ENCODE results near the gene TEPSIN. TPM values are rescaled to one million over a fixed set of nuclear protein-coding genes. Genes with fewer than 3 reads are reported as not detected.

The TEPSIN gene
- total and polyA plus RNA-seq, 12 donors = 3.1 to 144 (median 40.6) TPM

GRCh38 chr17:81194941-81195901 is 43.6 kb downstream of the TEPSIN start:
- no peak for DNase-seq
- no peaks in the 10 kb centered on the region for H3K4me1 ChIP-seq (replicated peaks in 1 of 2)
- no peak overlapping the region for H3K4me3 ChIP-seq
- H3K36me3 ChIP-seq (replicated peaks in 1 of 2) = no peaks in the 10 kb centered on the region
- TF ChIP-seq, protein P1, sequence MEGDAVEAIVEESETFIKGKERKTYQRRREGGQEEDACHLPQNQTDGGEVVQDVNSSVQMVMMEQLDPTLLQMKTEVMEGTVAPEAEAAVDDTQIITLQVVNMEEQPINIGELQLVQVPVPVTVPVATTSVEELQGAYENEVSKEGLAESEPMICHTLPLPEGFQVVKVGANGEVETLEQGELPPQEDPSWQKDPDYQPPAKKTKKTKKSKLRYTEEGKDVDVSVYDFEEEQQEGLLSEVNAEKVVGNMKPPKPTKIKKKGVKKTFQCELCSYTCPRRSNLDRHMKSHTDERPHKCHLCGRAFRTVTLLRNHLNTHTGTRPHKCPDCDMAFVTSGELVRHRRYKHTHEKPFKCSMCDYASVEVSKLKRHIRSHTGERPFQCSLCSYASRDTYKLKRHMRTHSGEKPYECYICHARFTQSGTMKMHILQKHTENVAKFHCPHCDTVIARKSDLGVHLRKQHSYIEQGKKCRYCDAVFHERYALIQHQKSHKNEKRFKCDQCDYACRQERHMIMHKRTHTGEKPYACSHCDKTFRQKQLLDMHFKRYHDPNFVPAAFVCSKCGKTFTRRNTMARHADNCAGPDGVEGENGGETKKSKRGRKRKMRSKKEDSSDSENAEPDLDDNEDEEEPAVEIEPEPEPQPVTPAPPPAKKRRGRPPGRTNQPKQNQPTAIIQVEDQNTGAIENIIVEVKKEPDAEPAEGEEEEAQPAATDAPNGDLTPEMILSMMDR (IDR thresholded peaks at IDR 0.05) = no peak
- TF ChIP-seq POLR2A (IDR thresholded peaks at IDR 0.05) = no peak
- no peaks in the 10 kb centered on the region for H3K27me3 ChIP-seq
- H3K27ac ChIP-seq = no peak overlapping the region
- intact Hi-C loops (cut with DNase I) = loop anchor here in 1 of 2 donors (5.0 kb wide), 1 partner anchor 53 kb away; no protein-coding TSS in a partner anchor
- no peaks in the 10 kb centered on the region for H3K9me3 ChIP-seq (replicated peaks in 1 of 3)
- WGBS, 4 donors = 93 to 99% (median 95%) methylated on average over 15 to 37 of the region's 37 CpGs

- no peak overlapping the region for H3K4me3 ChIP-seq
- TF ChIP-seq POLR2A (IDR thresholded peaks at IDR 0.05) = no peak
- TF ChIP-seq, protein P1 (IDR thresholded peaks at IDR 0.05) = no peak
- no peaks in the 10 kb centered on the region for H3K36me3 ChIP-seq (replicated peaks in 1 of 2)
- H3K9me3 ChIP-seq (replicated peaks in 1 of 3) = no peaks in the 10 kb centered on the region
- no peaks in the 10 kb centered on the region for H3K4me1 ChIP-seq (replicated peaks in 1 of 2)
- WGBS, 4 donors = 88 to 100% (median 94%) methylated on average over 6 to 21 of the region's 21 CpGs
- no peaks in the 10 kb centered on the region for H3K27me3 ChIP-seq
- no peak for DNase-seq
- intact Hi-C loops (cut with DNase I) = no loop called here
- no peak overlapping the region for H3K27ac ChIP-seq
Measured at GRCh38 chr17:81194225-81194760, 44.6 kb downstream of the TEPSIN start.

DNA sequence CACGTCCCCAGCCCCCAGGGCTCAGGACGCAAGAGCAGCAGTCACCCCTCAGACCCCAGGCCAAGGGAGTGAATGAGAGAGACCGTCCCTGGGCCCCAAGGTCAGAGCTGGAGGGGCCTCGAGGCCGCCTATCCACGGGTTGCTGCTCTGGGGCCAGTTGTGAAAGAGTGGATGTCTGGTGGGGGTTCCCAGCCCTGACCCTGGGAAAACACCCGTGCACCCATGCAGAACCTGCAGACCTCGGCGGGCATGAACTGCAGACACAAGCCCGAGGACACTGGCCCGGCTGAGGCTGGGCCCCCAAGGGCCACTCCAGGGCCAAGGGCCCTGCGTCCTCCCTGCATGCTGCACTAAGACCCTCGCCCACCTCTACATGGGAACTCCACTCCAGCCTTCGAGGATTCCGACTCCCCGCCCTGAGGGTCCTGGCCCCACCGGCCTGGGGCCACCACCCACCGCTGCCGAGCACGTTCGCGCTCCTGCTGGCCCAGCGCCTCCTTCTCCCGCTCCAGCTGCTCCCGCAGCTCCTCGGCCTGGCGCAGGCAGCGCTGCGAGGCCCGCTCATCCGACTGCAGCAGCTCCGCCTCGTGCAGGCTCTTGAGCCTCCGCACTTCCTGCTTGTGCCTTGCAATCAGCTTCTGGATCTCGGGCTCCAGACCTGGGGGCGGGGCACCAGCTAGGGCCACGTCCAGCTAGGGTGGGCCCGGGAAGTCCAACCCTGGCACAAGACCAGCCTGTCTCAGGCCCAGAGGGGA is 45.2 kb downstream of the TEPSIN start:
- no peak for TF ChIP-seq POLR2A (IDR thresholded peaks at IDR 0.05)
- TF ChIP-seq, protein P1 (IDR thresholded peaks at IDR 0.05) = no peak
- DNase-seq = no peak
- 73 to 94% (median 89%) methylated on average over 25 to 38 of the region's 38 CpGs for WGBS, 4 donors
- Histone ChIP-seq H3K36me3 (replicated peaks in 1 of 2) (no peaks in the 10 kb centered on the region), H3K9me3 (replicated peaks in 1 of 3) (no peaks in the 10 kb centered on the region), H3K4me3 (no peak overlapping the region), H3K27ac (no peak overlapping the region), H3K27me3 (no peaks in the 10 kb centered on the region), H3K4me1 (replicated peaks in 1 of 2) (no peaks in the 10 kb centered on the region)
- intact Hi-C loops (cut with DNase I) = no loop called here

DNA sequence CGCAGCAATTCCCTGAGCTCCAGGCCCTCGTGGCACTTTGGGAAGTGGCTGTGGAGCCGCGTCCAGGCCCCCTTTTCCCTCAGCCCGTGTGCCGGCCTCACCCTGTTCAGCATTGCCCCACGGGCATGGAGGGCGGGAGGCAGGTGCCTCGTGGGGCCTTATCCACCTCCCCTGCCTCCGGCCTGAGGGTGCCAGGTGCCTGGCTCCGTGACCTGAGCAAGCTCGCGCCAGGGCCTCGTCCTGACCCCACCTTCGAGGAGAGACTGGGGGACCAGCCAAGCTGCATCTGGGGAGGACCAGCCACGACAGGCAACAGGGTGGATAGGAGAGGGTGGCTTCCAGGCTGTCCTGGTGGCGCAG is 45.8 kb downstream of the TEPSIN start:
- WGBS, 4 donors = 86 to 100% (median 89%) methylated on average over 4 to 17 of the region's 17 CpGs; no CpG with 5 or more reads in 1 of the 4 donors
- Histone ChIP-seq H3K4me1 (replicated peaks in 1 of 2) (no peaks in the 10 kb centered on the region), H3K9me3 (replicated peaks in 1 of 3) (no peaks in the 10 kb centered on the region), H3K27ac (no peak overlapping the region), H3K36me3 (replicated peaks in 1 of 2) (no peaks in the 10 kb centered on the region), H3K4me3 (no peak overlapping the region), H3K27me3 (no peaks in the 10 kb centered on the region)
- TF ChIP-seq POLR2A (IDR thresholded peaks at IDR 0.05) = no peak
- TF ChIP-seq, protein P1 (IDR thresholded peaks at IDR 0.05) = no peak
- no peak for DNase-seq
- intact Hi-C loops (cut with DNase I) = no loop called here
